IPS-11a (cell line): ENCODE data around the gene RIMKLB.

Experiments
- H3K4me3 ChIP-seq: one replicate; pipeline ENCODE4 v1.5.1; 2013; ENCODE audit warnings: low read depth, low read length, control low read depth

Gene RIMKLB

GRCh38 chr12:8697476-8698131 lies at the start of gene RIMKLB:
RIMKLB (plus strand) TSS chr12:8697991; CDS start chr12:8713867, 15,876 bp downstream.
- H3K4me3 ChIP-seq: peak within 1 kb of the TSS; percentile 84

GRCh38 chr12:8648576-8649205 lies 49.1 kb upstream of the RIMKLB start:
- no peak overlapping the region for H3K4me3 ChIP-seq

GRCh38 chr12:8655421-8655820 lies 42.4 kb upstream of the RIMKLB start:
- no peak overlapping the region for H3K4me3 ChIP-seq

- no peak overlapping the region for H3K4me3 ChIP-seq
These were observed 39.4 kb upstream of the RIMKLB start for GRCh38 chr12:8658346-8658745.

GRCh38 chr12:8661016-8661415 lies 36.8 kb upstream of the RIMKLB start:
- H3K4me3 ChIP-seq: no peak overlapping the region

- no peak overlapping the region for H3K4me3 ChIP-seq
These were observed 36.0 kb upstream of the RIMKLB start for GRCh38 chr12:8661751-8662150.

GRCh38 chr12:8662593-8662992 lies 35.2 kb upstream of the RIMKLB start, which contains the start of gene MFAP5:
MFAP5 (minus strand) TSS chr12:8662826; CDS start chr12:8662104, 722 bp downstream.
- no peak within 1 kb of the TSS for H3K4me3 ChIP-seq

- H3K4me3 ChIP-seq: no peak overlapping the region
These were observed 33.4 kb upstream of the RIMKLB start for GRCh38 chr12:8664228-8664913.

- H3K4me3 ChIP-seq: no peak overlapping the region
These were observed 32.0 kb upstream of the RIMKLB start for GRCh38 chr12:8665759-8666158.

- no peak overlapping the region for H3K4me3 ChIP-seq
These were observed 30.5 kb upstream of the RIMKLB start for GRCh38 chr12:8667270-8667669.

- H3K4me3 ChIP-seq: no peak overlapping the region
These were observed 29.4 kb upstream of the RIMKLB start for GRCh38 chr12:8668441-8668840.

- no peak overlapping the region for H3K4me3 ChIP-seq
These were observed 25.4 kb upstream of the RIMKLB start for GRCh38 chr12:8672381-8672780.

- no peak overlapping the region for H3K4me3 ChIP-seq
These were observed 22.2 kb upstream of the RIMKLB start for GRCh38 chr12:8675591-8676036.

- no peak overlapping the region for H3K4me3 ChIP-seq
These were observed 21.1 kb upstream of the RIMKLB start for GRCh38 chr12:8676651-8677050.

- no peak overlapping the region for H3K4me3 ChIP-seq
These were observed 20.4 kb upstream of the RIMKLB start for GRCh38 chr12:8677362-8677761.

GRCh38 chr12:8678661-8679111 lies 19.1 kb upstream of the RIMKLB start:
- H3K4me3 ChIP-seq: no peak overlapping the region

GRCh38 chr12:8680533-8680932 lies 17.3 kb upstream of the RIMKLB start:
- H3K4me3 ChIP-seq: no peak overlapping the region

GRCh38 chr12:8681129-8681884 lies 16.5 kb upstream of the RIMKLB start:
- peak overlapping the region; percentile 10 for H3K4me3 ChIP-seq

- H3K4me3 ChIP-seq: no peak overlapping the region
These were observed 12.7 kb upstream of the RIMKLB start for GRCh38 chr12:8685051-8685450.

GRCh38 chr12:8687846-8688601 lies 9.8 kb upstream of the RIMKLB start:
- no peak overlapping the region for H3K4me3 ChIP-seq
